Endodermal cell (in vitro differentiated cells): ENCODE data around the gene SBK2. TPM values are rescaled to one million over a fixed set of nuclear protein-coding genes. Genes with fewer than 3 reads are reported as not detected.

Experiments used
- DNase-seq: peaks from one replicate; pipeline ENCODE4 v3.0.0-alpha.2; 2017
- H3K27ac ChIP-seq: 2 replicates; pipeline ENCODE4 v1.5.1; 2013; ENCODE audit warnings: mild to moderate bottlenecking, low read depth, low read length, moderate library complexity
- H3K27me3 ChIP-seq: 2 replicates; pipeline ENCODE4 v1.6.1; 2013; ENCODE audit warnings: mild to moderate bottlenecking, low read length, moderate library complexity; ENCODE audit not compliant: insufficient read depth, control insufficient read depth, poor library complexity, severe bottlenecking
- H3K36me3 ChIP-seq: 2 replicates; pipeline ENCODE4 v1.7.0; 2013; ENCODE audit warnings: mild to moderate bottlenecking, low read length, moderate library complexity; ENCODE audit not compliant: control insufficient read depth, insufficient read depth
- H3K4me1 ChIP-seq: one replicate; pipeline ENCODE4 v1.7.0; 2013; ENCODE audit warnings: low read length; ENCODE audit not compliant: control insufficient read depth, insufficient read depth
- H3K4me3 ChIP-seq: 2 replicates; pipeline ENCODE4 v1.5.1; 2013; ENCODE audit warnings: mild to moderate bottlenecking, low read length, moderate library complexity
- H3K9ac ChIP-seq: 2 replicates; pipeline ENCODE4 v1.6.1; 2013; ENCODE audit warnings: mild to moderate bottlenecking, low read length, moderate library complexity; ENCODE audit not compliant: poor library complexity, severe bottlenecking; ENCODE audit errors: extremely low read depth
- H3K9me3 ChIP-seq: 2 replicates; pipeline ENCODE4 v1.6.1; 2013; ENCODE audit warnings: mild to moderate bottlenecking, low read length, moderate library complexity; ENCODE audit not compliant: control insufficient read depth
- H3K27ac Mint-ChIP-seq: 2 replicates; pipeline ENCODE4 v1.8.0; 2020; ENCODE audit warnings: mixed read lengths
- H3K27me3 Mint-ChIP-seq: 2 replicates; pipeline ENCODE4 v1.8.0; 2021; ENCODE audit warnings: mild to moderate bottlenecking, mixed read lengths; ENCODE audit not compliant: insufficient read depth
- H3K36me3 Mint-ChIP-seq: 2 replicates; pipeline ENCODE4 v1.8.0; 2020; ENCODE audit warnings: low read depth, mixed read lengths
- H3K4me1 Mint-ChIP-seq: 2 replicates; pipeline ENCODE4 v1.8.0; 2020; ENCODE audit warnings: mixed read lengths
- H3K4me3 Mint-ChIP-seq: 2 replicates; pipeline ENCODE4 v1.8.0; 2020; ENCODE audit warnings: mild to moderate bottlenecking, moderate library complexity, mixed read lengths
- H3K9me3 Mint-ChIP-seq: 2 replicates; pipeline ENCODE4 v1.8.0; 2020; ENCODE audit warnings: mild to moderate bottlenecking, mixed read lengths
- WGBS, 2 experiments: methylation state at CpG; one replicate each; pipeline versions ENCODE4 v1.1.5 to v1.1.7; 2013; ENCODE audit warnings: missing lambda C conversion rate in 2 of 2, mixed read lengths in 1 of 2; ENCODE audit not compliant: insufficient coverage in 1 of 2, insufficient read length in 1 of 2; 5-methylcytosine and 5-hydroxymethylcytosine counted together
- total RNA-seq, 2 donors: library from RNA; stranded (reverse); fragmentation: NEBNext Ultra II Directional in 1 of 2; extraction: Animal tissue kit (Norgen Biotek cat#: 25700) in 1 of 2; gene quantifications; 2 replicates in 1 of 2; 3 replicates in 1 of 2; pipeline ENCODE4 v1.2.1, GENCODE V29; 2021
- TF ChIP-seq, protein P1 (sequence below): fragments of 200-600 bp; sonication (generic); conservative IDR thresholded peaks from 2 replicates; pipeline ENCODE4 v1.5.0; 2021; ENCODE audit warnings: antibody characterized with exemption, mild to moderate bottlenecking

Gene SBK2
- total RNA-seq, 2 donors from 2014 or later, result 3.3 to 6.6 TPM

DNA sequence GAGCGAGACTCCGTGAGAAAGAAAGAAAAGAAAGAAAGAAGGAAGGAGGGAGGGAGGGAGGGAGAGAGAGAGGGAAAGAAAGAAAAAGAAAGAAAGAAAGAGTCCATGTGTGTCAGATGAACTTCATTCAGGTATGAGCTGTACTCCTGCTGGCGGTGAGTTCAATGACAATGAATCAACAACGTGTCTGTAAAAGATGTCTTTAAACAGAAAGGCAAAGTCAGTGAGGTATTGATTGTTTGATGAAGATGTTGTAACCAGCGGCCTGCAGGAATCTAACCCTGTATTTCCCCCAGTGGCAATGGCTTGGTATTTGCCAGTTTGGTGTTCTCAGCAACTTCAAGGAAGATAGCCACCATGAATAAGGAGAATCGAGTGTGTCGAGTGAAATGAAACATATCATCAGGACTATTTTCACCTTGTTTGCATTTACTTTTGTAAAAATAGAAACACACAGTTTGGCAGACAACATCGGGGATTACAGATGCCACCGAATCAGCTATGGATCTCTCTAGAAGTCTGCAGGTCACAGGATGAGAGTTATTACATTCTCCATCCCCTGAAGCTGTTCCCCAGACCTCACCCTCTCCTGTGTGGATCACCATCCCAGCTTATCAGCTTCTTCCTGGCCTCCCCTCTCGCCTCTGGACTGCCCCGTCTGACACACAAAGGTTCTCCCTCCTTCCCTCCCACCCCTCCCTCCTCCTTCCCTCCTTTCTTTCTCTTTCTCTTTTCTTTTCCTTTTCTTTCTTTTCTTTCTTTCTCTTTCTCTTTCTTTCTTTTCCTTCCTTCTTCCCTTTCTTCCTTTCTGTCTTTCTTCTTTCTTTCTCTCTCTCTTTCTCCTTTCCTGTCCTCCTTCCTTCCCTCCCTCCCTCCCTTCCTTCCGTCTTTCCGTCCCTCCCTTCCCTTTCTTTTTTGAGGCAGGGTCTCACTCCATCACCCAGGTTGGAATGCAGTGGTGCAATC lies 16.6 kb upstream of the SBK2 start:
- H3K27me3 ChIP-seq, result no peaks in the 10 kb centered on the region
- H3K27me3 Mint-ChIP-seq, result peaks cover 4% of the 10 kb centered on the region
- TF ChIP-seq, protein P1, sequence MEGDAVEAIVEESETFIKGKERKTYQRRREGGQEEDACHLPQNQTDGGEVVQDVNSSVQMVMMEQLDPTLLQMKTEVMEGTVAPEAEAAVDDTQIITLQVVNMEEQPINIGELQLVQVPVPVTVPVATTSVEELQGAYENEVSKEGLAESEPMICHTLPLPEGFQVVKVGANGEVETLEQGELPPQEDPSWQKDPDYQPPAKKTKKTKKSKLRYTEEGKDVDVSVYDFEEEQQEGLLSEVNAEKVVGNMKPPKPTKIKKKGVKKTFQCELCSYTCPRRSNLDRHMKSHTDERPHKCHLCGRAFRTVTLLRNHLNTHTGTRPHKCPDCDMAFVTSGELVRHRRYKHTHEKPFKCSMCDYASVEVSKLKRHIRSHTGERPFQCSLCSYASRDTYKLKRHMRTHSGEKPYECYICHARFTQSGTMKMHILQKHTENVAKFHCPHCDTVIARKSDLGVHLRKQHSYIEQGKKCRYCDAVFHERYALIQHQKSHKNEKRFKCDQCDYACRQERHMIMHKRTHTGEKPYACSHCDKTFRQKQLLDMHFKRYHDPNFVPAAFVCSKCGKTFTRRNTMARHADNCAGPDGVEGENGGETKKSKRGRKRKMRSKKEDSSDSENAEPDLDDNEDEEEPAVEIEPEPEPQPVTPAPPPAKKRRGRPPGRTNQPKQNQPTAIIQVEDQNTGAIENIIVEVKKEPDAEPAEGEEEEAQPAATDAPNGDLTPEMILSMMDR, result no peak
- H3K27ac ChIP-seq, result no peak overlapping the region
- no peaks in the 10 kb centered on the region for H3K9me3 ChIP-seq
- DNase-seq, result no peak
- no peak overlapping the region for H3K27ac Mint-ChIP-seq
- no peak overlapping the region for H3K4me3 Mint-ChIP-seq
- H3K9me3 Mint-ChIP-seq, result no peaks in the 10 kb centered on the region
- H3K4me3 ChIP-seq, result no peak overlapping the region
- no peak overlapping the region for H3K9ac ChIP-seq
- 49 to 62% methylated on average over 11 to 13 of the region's 13 CpGs for WGBS, 2 experiments
- peaks cover 26% of the 10 kb centered on the region for H3K4me1 Mint-ChIP-seq
- H3K36me3 ChIP-seq, result no peaks in the 10 kb centered on the region
- H3K36me3 Mint-ChIP-seq, result no peaks in the 10 kb centered on the region
- H3K4me1 ChIP-seq, result peaks cover 6% of the 10 kb centered on the region

DNA sequence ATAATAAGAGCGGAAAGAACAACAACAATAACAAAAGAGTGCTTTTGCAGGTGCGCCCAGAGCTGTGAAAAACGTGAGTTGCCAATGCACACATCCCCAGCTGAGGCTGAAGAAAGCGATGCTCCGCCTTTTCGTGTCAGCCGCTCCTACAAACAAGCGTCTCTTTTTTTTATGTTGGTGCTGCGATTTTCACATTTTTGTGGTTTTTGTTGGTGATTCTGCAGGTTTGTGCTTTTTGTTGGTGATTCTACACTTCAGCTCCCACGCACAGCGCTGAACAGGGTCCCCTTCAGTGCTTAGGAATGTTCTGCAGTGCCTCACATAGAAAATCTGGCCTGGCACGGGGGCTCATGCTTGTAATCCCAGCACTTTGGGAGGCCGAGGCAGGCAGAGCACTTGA lies 15.7 kb upstream of the SBK2 start:
- Histone ChIP-seq H3K27ac (no peak overlapping the region), H3K9ac (no peak overlapping the region), H3K9me3 (no peaks in the 10 kb centered on the region), H3K36me3 (no peaks in the 10 kb centered on the region), H3K27me3 (no peaks in the 10 kb centered on the region), H3K4me3 (no peak overlapping the region), H3K4me1 (peaks cover 6% of the 10 kb centered on the region)
- H3K27ac Mint-ChIP-seq, result no peak overlapping the region
- peaks cover 3% of the 10 kb centered on the region for H3K27me3 Mint-ChIP-seq
- no peaks in the 10 kb centered on the region for H3K36me3 Mint-ChIP-seq
- H3K9me3 Mint-ChIP-seq, result no peaks in the 10 kb centered on the region
- H3K4me1 Mint-ChIP-seq, result peaks cover 27% of the 10 kb centered on the region
- 44 to 56% methylated on average over 11 to 13 of the region's 13 CpGs for WGBS, 2 experiments
- no peak for DNase-seq
- no peak overlapping the region for H3K4me3 Mint-ChIP-seq
- TF ChIP-seq, protein P1, result no peak

GRCh38 chr19:55552206-55552605 lies 15.3 kb upstream of the SBK2 start:
- Histone ChIP-seq H3K4me1 (peaks cover 6% of the 10 kb centered on the region), H3K27ac (no peak overlapping the region), H3K4me3 (no peak overlapping the region), H3K9me3 (no peaks in the 10 kb centered on the region), H3K36me3 (no peaks in the 10 kb centered on the region), H3K9ac (no peak overlapping the region), H3K27me3 (no peaks in the 10 kb centered on the region)
- 76 to 80% methylated on average over 2 to 5 of the region's 5 CpGs for WGBS, 2 experiments
- H3K4me1 Mint-ChIP-seq, result peaks cover 31% of the 10 kb centered on the region
- no peaks in the 10 kb centered on the region for H3K27me3 Mint-ChIP-seq
- H3K36me3 Mint-ChIP-seq, result no peaks in the 10 kb centered on the region
- TF ChIP-seq, protein P1, result no peak
- no peak for DNase-seq
- no peaks in the 10 kb centered on the region for H3K9me3 Mint-ChIP-seq
- no peak overlapping the region for H3K27ac Mint-ChIP-seq
- H3K4me3 Mint-ChIP-seq, result no peak overlapping the region
